ENCODE data around the gene NELL2. TPM values are rescaled to one million over a fixed set of nuclear protein-coding genes. Genes with fewer than 3 reads are reported as not detected.
"Not testable (repeated sequence)": the region's sequence is repeated elsewhere in the genome, so short reads cannot be mapped to it uniquely, and the experiment has no call there.

NELL2 gene
- total RNA-seq, 4 donors from 2014 or later, result 4.7 to 20.5 (median 9.3) TPM

DNA sequence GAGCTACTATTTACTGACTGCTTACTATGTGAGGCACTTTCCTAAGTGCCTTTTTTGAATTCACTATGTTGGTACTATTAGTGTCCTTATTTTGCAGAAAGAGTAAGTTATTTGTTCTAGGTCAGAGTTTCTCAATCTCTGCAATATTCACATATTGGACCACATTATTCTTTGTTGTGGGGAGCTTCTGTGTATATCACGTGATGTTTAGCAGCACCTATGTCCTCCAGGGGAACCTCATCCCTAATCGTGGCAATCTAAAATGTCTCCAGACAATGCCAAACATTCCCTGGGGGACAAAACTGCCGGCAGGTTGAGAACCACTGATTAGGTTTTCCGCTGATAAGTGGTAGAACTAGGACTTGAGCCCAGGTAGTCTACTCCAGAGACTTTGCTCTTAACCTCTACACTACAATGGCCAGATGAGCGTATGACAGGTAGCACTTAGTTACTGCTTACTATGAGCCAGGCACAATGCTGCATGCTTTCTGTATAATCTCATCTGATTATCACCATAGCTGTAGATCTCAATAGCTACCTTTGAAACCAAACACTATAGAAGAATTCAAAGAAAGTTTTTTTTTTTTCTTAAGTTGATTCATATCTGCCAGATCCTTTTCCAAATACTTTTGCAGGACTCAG is 38.9 kb downstream of the NELL2 start:
- no peaks in the 10 kb centered on the region for H3K27me3 ChIP-seq
- 70% methylated on average over 5 of the region's 5 CpGs for WGBS
- no peak for TF ChIP-seq POLR2A (IDR thresholded peaks at IDR 0.05)
- TF ChIP-seq POLR2AphosphoS5 (IDR thresholded peaks at IDR 0.05), result no peak
- TF ChIP-seq CTCF (IDR thresholded peaks at IDR 0.05), result no peak
- no peak for TF ChIP-seq EP300 (IDR thresholded peaks at IDR 0.05)
- H3K4me1 ChIP-seq, result peaks cover 24% of the 10 kb centered on the region
- no peak for DNase-seq (ENCODE audit: low spot score in 2 of 2)
- no peak overlapping the region for H3K4me3 ChIP-seq
- H3K9me3 ChIP-seq, result no peaks in the 10 kb centered on the region
- H3K36me3 ChIP-seq, result no peaks in the 10 kb centered on the region
- no peak overlapping the region for H3K27ac ChIP-seq

- peaks cover 24% of the 10 kb centered on the region for H3K4me1 ChIP-seq
- no peak overlapping the region for H3K4me3 ChIP-seq
- no peaks in the 10 kb centered on the region for H3K27me3 ChIP-seq
- DNase-seq (ENCODE audit: low spot score in 2 of 2), result no peak
- peak in 1 of 3 donors; percentile 43 for TF ChIP-seq POLR2AphosphoS5 (IDR thresholded peaks at IDR 0.05)
- TF ChIP-seq POLR2A (IDR thresholded peaks at IDR 0.05), result no peak
- TF ChIP-seq EP300 (IDR thresholded peaks at IDR 0.05), result no peak
- H3K9me3 ChIP-seq, result no peaks in the 10 kb centered on the region
- WGBS, result 59% methylated on average over 5 of the region's 5 CpGs
- H3K36me3 ChIP-seq, result no peaks in the 10 kb centered on the region
- peak overlapping the region; percentile 73 for H3K27ac ChIP-seq
These were observed 40.3 kb downstream of the NELL2 start for GRCh38 chr12:44835641-44836379.

- H3K9me3 ChIP-seq, result not testable (repeated sequence)
- 65% methylated on average over 7 of the region's 7 CpGs for WGBS
- H3K27ac ChIP-seq, result peak overlapping the region; percentile 73
These were observed 41.1 kb downstream of the NELL2 start for GRCh38 chr12:44834996-44835395.

GRCh38 chr12:44833561-44833960 is 42.6 kb downstream of the NELL2 start:
- H3K9me3 ChIP-seq, result no peaks in the 10 kb centered on the region
- H3K4me1 ChIP-seq, result peaks cover 24% of the 10 kb centered on the region
- no peak overlapping the region for H3K4me3 ChIP-seq
- no peaks in the 10 kb centered on the region for H3K27me3 ChIP-seq
- DNase-seq (ENCODE audit: low spot score in 2 of 2), result no peak
- no peak overlapping the region for H3K27ac ChIP-seq
- WGBS, result 88% methylated on average over 5 of the region's 5 CpGs
- TF ChIP-seq POLR2AphosphoS5 (IDR thresholded peaks at IDR 0.05), result no peak
- no peaks in the 10 kb centered on the region for H3K36me3 ChIP-seq

More at GRCh38 chr12:44834996-44835395, 41.1 kb downstream of the NELL2 start:
- H3K27me3 ChIP-seq; H3K36me3 ChIP-seq; H3K4me3 ChIP-seq; DNase-seq (ENCODE audit: low spot score in 2 of 2): not testable (repeated sequence)
- H3K4me1 ChIP-seq, result peaks cover 24% of the 10 kb centered on the region

GRCh38 chr12:44830566-44831055 is 45.5 kb downstream of the NELL2 start:
- 58% methylated on average over 1 of the region's 1 CpG for WGBS
- H3K4me3 ChIP-seq, result no peak overlapping the region
- H3K9me3 ChIP-seq, result no peaks in the 10 kb centered on the region
- DNase-seq (ENCODE audit: low spot score in 2 of 2), result no peak
- TF ChIP-seq CTCF (IDR thresholded peaks at IDR 0.05), result no peak
- no peak for TF ChIP-seq POLR2AphosphoS5 (IDR thresholded peaks at IDR 0.05)
- TF ChIP-seq EP300 (IDR thresholded peaks at IDR 0.05), result no peak
- TF ChIP-seq POLR2A (IDR thresholded peaks at IDR 0.05), result no peak
- no peak overlapping the region for H3K27ac ChIP-seq
- peaks cover 11% of the 10 kb centered on the region for H3K4me1 ChIP-seq
- no peaks in the 10 kb centered on the region for H3K27me3 ChIP-seq
- H3K36me3 ChIP-seq, result no peaks in the 10 kb centered on the region

GRCh38 chr12:44829045-44829444 is 47.1 kb downstream of the NELL2 start:
- TF ChIP-seq POLR2AphosphoS5 (IDR thresholded peaks at IDR 0.05), result no peak
- no peak for TF ChIP-seq EP300 (IDR thresholded peaks at IDR 0.05)
- TF ChIP-seq POLR2A (IDR thresholded peaks at IDR 0.05), result no peak
- no peak for TF ChIP-seq CTCF (IDR thresholded peaks at IDR 0.05)
- WGBS, result 48% methylated on average over 1 of the region's 1 CpG
- no peak overlapping the region for H3K27ac ChIP-seq
- H3K27me3 ChIP-seq, result no peaks in the 10 kb centered on the region
- no peaks in the 10 kb centered on the region for H3K9me3 ChIP-seq
- no peak for DNase-seq (ENCODE audit: low spot score in 2 of 2)
- no peaks in the 10 kb centered on the region for H3K4me1 ChIP-seq
- no peaks in the 10 kb centered on the region for H3K36me3 ChIP-seq
- H3K4me3 ChIP-seq, result no peak overlapping the region

All from suprapubic skin (tissue), 4 donors.